ENCODE measurements around the gene SCAF1. TPM values are rescaled to one million over a fixed set of nuclear protein-coding genes. Genes with fewer than 3 reads are reported as not detected.

Gene SCAF1
- total RNA-seq, 2 donors from 2014 or later: 84.8 to 94.5 TPM

GRCh38 chr19:49635530-49636232 lies 6.3 kb upstream of the SCAF1 start:
- Histone ChIP-seq H3K4me1 (ENCODE audit: control insufficient read depth, insufficient read depth, low read length) (no peaks in the 10 kb centered on the region), H3K36me3 (ENCODE audit: control insufficient read depth, insufficient read depth, low read length) (no peaks in the 10 kb centered on the region), H3K4me3 (ENCODE audit: low read length) (no peak overlapping the region), H3K9me3 (ENCODE audit: control insufficient read depth, low read length) (no peaks in the 10 kb centered on the region), H3K27me3 (ENCODE audit: control insufficient read depth, insufficient read depth, low read length, poor library complexity, severe bottlenecking) (no peaks in the 10 kb centered on the region), H3K9ac (ENCODE audit: extremely low read depth, low read length, poor library complexity, severe bottlenecking) (no peak overlapping the region), H3K27ac (ENCODE audit: low read depth, low read length) (peak overlapping the region; percentile 53)
- Mint-ChIP-seq H3K36me3 (ENCODE audit: low read depth) (no peaks in the 10 kb centered on the region), H3K27ac (no peak overlapping the region), H3K4me1 (peaks cover 18% of the 10 kb centered on the region), H3K4me3 (no peak overlapping the region), H3K27me3 (ENCODE audit: insufficient read depth) (peaks cover 18% of the 10 kb centered on the region), H3K9me3 (no peaks in the 10 kb centered on the region)
- peak; percentile 17 for TF ChIP-seq CTCF (conservative IDR thresholded peaks at IDR 0.05)
- DNase-seq: peak; percentile 65
- 76% methylated on average over 15 to 24 of the region's 24 CpGs for WGBS, 2 experiments (ENCODE audit: insufficient coverage in 1 of 2, insufficient read length in 1 of 2)

DNA sequence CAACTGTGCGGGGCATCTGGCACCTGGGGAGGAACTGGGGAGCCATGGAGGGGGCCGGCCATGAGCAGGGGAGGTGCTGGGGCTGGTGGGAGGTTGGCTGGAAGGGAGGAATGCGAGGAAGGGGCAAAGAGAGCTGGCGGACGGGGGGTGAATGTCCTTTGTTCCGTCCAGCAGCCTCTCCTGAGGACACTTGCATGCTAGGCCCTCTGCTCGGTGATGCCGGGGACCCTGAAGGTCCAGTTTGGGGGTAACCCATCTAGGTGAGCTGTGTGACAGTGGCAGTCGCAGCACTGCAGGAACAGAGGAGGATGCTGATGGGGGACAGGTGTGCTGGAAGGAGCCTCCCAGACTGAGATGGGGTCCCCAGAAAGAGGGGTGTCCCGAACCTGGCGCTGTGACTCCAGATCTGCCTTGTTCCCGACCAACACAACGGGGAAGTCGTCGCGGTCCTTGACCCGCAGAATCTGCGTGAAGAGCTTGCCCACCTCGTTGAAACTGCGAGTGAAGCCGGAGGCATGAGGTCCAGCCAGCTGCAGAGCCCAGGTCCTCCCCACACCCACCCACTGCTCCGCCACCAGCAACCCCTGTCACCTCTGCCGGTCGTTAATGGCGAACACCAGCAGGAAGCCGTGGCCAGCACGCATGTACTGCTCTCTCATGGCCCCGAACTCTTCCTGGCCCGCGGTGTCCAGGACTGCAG lies 5.6 kb upstream of the SCAF1 start:
- H3K4me1 ChIP-seq (ENCODE audit: control insufficient read depth, insufficient read depth, low read length): no peaks in the 10 kb centered on the region
- TF ChIP-seq CTCF (conservative IDR thresholded peaks at IDR 0.05): no peak
- peaks cover 22% of the 10 kb centered on the region for H3K4me1 Mint-ChIP-seq
- no peak overlapping the region for H3K27ac Mint-ChIP-seq
- H3K36me3 Mint-ChIP-seq (ENCODE audit: low read depth): no peaks in the 10 kb centered on the region
- DNase-seq: peak; percentile 68
- no peaks in the 10 kb centered on the region for H3K9me3 Mint-ChIP-seq
- H3K36me3 ChIP-seq (ENCODE audit: control insufficient read depth, insufficient read depth, low read length): no peaks in the 10 kb centered on the region
- no peaks in the 10 kb centered on the region for H3K27me3 ChIP-seq (ENCODE audit: control insufficient read depth, insufficient read depth, low read length, poor library complexity, severe bottlenecking)
- H3K27ac ChIP-seq (ENCODE audit: low read depth, low read length): no peak overlapping the region
- peaks cover 18% of the 10 kb centered on the region for H3K27me3 Mint-ChIP-seq (ENCODE audit: insufficient read depth)
- H3K4me3 ChIP-seq (ENCODE audit: low read length): no peak overlapping the region
- no peak overlapping the region for H3K4me3 Mint-ChIP-seq
- no peak overlapping the region for H3K9ac ChIP-seq (ENCODE audit: extremely low read depth, low read length, poor library complexity, severe bottlenecking)
- 87 to 91% methylated on average over 19 to 30 of the region's 30 CpGs for WGBS, 2 experiments (ENCODE audit: insufficient coverage in 1 of 2, insufficient read length in 1 of 2)
- H3K9me3 ChIP-seq (ENCODE audit: control insufficient read depth, low read length): no peaks in the 10 kb centered on the region

DNA sequence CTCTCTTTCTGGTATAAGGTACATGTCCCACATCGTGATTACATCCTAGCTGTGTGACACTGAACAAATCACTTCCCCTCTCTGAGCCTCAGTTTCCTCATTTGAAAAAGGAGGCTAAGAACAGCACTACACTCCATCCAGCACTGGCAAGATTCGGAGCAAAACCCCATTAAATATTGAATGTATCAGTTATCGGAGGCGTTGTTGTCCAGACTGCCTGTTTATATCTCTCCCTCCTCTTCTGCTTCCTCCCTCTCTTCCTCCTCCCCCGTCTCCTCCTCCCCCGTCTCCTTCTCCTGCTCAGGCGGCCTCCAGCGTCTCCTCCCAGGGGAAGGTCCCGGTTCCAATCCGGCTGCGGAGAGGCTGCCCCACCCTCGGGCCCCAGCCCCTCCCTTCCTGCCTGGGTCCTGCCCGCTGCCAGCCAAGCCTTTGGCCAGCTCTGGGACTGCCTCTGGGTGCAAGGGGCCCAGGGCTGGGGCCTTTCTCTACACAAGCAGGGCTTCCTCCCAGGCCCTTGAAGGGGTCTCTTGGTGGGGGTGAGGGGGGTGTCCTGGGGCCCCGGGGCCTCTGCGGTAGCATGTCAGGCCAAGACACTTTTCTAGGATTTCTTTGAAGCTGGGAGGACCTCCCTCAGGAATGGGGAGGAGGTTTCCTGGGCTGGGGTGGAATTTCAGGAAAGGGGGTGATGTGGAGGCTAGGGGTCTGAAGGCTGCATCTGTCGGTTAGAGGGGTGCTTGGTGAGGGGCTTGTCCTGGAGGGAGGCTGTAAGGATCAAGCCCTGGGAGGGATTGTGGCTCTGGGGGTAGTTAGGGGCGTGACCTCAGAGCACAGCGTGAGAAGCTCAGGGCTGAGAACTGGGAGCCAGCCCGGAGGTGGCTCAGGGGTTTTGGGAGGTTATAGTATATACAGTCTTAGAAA lies 3.9 kb upstream of the SCAF1 start:
- Histone ChIP-seq H3K9ac (ENCODE audit: extremely low read depth, low read length, poor library complexity, severe bottlenecking) (peak overlapping the region; percentile 6), H3K9me3 (ENCODE audit: control insufficient read depth, low read length) (no peaks in the 10 kb centered on the region), H3K4me3 (ENCODE audit: low read length) (no peak overlapping the region), H3K27ac (ENCODE audit: low read depth, low read length) (no peak overlapping the region), H3K4me1 (ENCODE audit: control insufficient read depth, insufficient read depth, low read length) (peaks cover 1% of the 10 kb centered on the region), H3K36me3 (ENCODE audit: control insufficient read depth, insufficient read depth, low read length) (no peaks in the 10 kb centered on the region), H3K27me3 (ENCODE audit: control insufficient read depth, insufficient read depth, low read length, poor library complexity, severe bottlenecking) (no peaks in the 10 kb centered on the region)
- H3K36me3 Mint-ChIP-seq (ENCODE audit: low read depth): no peaks in the 10 kb centered on the region
- H3K27ac Mint-ChIP-seq: peak overlapping the region; percentile 81
- peaks cover 30% of the 10 kb centered on the region for H3K4me1 Mint-ChIP-seq
- DNase-seq: peak; percentile 88
- no peak for TF ChIP-seq CTCF (conservative IDR thresholded peaks at IDR 0.05)
- WGBS, 2 experiments (ENCODE audit: insufficient coverage in 1 of 2, insufficient read length in 1 of 2): 28 to 32% methylated on average over 9 to 19 of the region's 19 CpGs
- H3K9me3 Mint-ChIP-seq: no peaks in the 10 kb centered on the region
- H3K4me3 Mint-ChIP-seq: peak overlapping the region; percentile 99
- peaks cover 18% of the 10 kb centered on the region for H3K27me3 Mint-ChIP-seq (ENCODE audit: insufficient read depth)

All from endodermal cell (in vitro differentiated cells).